Measurements from ENCODE around the gene EIF2A.
A peak's percentile ranks its signal among the peaks of the same experiment; 100 is the strongest.

The EIF2A gene

DNA sequence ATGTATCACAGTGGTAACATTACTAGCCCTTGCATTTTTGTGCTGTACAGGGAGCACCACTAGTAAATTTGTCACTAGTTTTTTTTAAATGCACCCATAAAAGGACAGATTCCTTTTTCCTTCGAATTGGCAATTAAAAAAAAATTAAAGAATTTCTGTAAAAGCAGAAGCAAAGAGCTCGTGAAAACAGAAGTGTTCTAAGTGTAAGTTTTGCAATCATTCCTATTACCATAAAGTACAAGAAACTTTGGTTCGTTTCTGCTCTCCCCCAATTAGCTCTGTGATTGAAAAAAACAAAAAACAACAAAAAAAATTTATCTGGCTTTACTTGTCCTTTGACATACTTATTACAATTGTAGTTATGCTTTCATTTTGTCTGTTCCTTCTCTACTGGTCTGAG lies 5.6 kb upstream of the EIF2A start:
- no peak for DNase-seq (ENCODE audit: low read depth)
- TF ChIP-seq CTCF (conservative IDR thresholded peaks at IDR 0.05; ENCODE audit: control insufficient read depth, insufficient read depth, low read depth, low read length), result no peak
- H3K4me3 ChIP-seq (ENCODE audit: control insufficient read depth, low read depth, low read length), result no peak overlapping the region

- no peak overlapping the region for H3K4me3 ChIP-seq (ENCODE audit: control insufficient read depth, low read depth, low read length)
- DNase-seq (ENCODE audit: low read depth), result no peak
- no peak for TF ChIP-seq CTCF (conservative IDR thresholded peaks at IDR 0.05; ENCODE audit: control insufficient read depth, insufficient read depth, low read depth, low read length)
Observed at GRCh38 chr3:150543128-150543527, 3.5 kb upstream of the EIF2A start.

DNA sequence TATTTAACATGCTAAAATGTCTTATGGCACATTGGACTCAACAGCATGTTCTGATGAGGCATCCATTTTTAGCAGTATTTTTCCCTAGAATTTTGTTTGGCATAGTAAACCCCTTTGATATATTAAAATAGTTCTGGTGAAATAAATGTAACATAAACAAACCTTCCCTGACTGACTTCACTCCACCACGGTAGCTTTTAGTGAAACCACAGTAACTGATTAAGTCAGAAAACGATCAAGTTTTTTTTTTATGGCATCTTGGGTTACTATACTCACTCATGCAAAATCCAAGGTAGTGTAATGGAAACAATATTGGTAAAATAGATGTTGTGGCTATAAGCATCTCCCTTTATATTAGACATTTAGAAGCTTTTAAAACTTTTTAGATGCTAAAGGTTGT lies 3.1 kb upstream of the EIF2A start:
- no peak for TF ChIP-seq CTCF (conservative IDR thresholded peaks at IDR 0.05; ENCODE audit: control insufficient read depth, insufficient read depth, low read depth, low read length)
- no peak for DNase-seq (ENCODE audit: low read depth)
- no peak overlapping the region for H3K4me3 ChIP-seq (ENCODE audit: control insufficient read depth, low read depth, low read length)

GRCh38 chr3:150544041-150544440 lies 2.5 kb upstream of the EIF2A start:
- peak overlapping the region; percentile 97 for H3K4me3 ChIP-seq (ENCODE audit: control insufficient read depth, low read depth, low read length)
- TF ChIP-seq CTCF (conservative IDR thresholded peaks at IDR 0.05; ENCODE audit: control insufficient read depth, insufficient read depth, low read depth, low read length), result no peak
- peak; percentile 77 for DNase-seq (ENCODE audit: low read depth)

DNA sequence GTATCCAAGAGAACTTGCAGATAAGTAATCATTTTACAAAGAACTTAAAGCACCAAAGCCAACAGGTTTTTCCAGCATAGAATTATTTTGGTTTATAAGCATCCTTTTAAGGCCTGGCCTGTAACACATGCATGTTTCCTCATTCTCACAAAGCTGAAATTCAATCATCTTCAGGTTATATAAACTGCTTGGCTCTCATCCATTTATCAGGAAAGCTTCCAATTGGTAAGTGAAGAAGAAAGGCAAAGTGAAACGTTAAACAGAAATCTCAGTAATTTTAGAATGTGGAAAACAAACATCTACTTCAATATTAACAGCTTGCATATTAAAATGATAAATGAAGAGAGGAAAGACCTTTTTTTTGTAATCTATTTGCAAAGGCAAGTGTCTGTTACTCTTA lies 1.9 kb upstream of the EIF2A start:
- peak; percentile 26 for DNase-seq (ENCODE audit: low read depth)
- no peak for TF ChIP-seq CTCF (conservative IDR thresholded peaks at IDR 0.05; ENCODE audit: control insufficient read depth, insufficient read depth, low read depth, low read length)
- H3K4me3 ChIP-seq (ENCODE audit: control insufficient read depth, low read depth, low read length), result peak overlapping the region; percentile 97

GRCh38 chr3:150545419-150546225 lies 965 bp upstream of the EIF2A start:
- TF ChIP-seq CTCF (conservative IDR thresholded peaks at IDR 0.05; ENCODE audit: control insufficient read depth, insufficient read depth, low read depth, low read length), result no peak
- H3K4me3 ChIP-seq (ENCODE audit: control insufficient read depth, low read depth, low read length), result peak overlapping the region; percentile 97
- DNase-seq (ENCODE audit: low read depth), result peak; percentile 19
